GM12875 (cell line): ENCODE measurements around the gene AMDHD2.
"Not testable (repeated sequence)": the region's sequence is repeated elsewhere in the genome, so short reads cannot be mapped to it uniquely, and the experiment has no call there.

Source experiments
- H3K4me3 ChIP-seq: one replicate; pipeline ENCODE4 v1.5.1; 2011; ENCODE audit warnings: low read depth, low read length, control low read depth
- CTCF ChIP-seq: IDR thresholded peaks from 2 replicates; pipeline ENCODE4 v1.5.1; 2011; ENCODE audit warnings: low read depth, mild to moderate bottlenecking, control low read depth, inconsistent platforms, low read length, moderate library complexity, borderline replicate concordance; ENCODE audit not compliant: insufficient read depth

The AMDHD2 gene

GRCh38 chr16:2477327-2477726 lies 42.8 kb upstream of the AMDHD2 start:
- no peak for TF ChIP-seq CTCF
- no peak overlapping the region for H3K4me3 ChIP-seq

- no peak for TF ChIP-seq CTCF
- H3K4me3 ChIP-seq: no peak overlapping the region
Measured at GRCh38 chr16:2478279-2478678, 41.9 kb upstream of the AMDHD2 start.

GRCh38 chr16:2479996-2480395 lies 40.2 kb upstream of the AMDHD2 start:
- H3K4me3 ChIP-seq: not testable (repeated sequence)

GRCh38 chr16:2480948-2481347 lies 39.2 kb upstream of the AMDHD2 start:
- TF ChIP-seq CTCF: no peak
- H3K4me3 ChIP-seq: no peak overlapping the region

- no peak for TF ChIP-seq CTCF
- no peak overlapping the region for H3K4me3 ChIP-seq
Measured at GRCh38 chr16:2481676-2482075, 38.5 kb upstream of the AMDHD2 start.

GRCh38 chr16:2482249-2482648 lies 37.9 kb upstream of the AMDHD2 start:
- no peak for TF ChIP-seq CTCF
- no peak overlapping the region for H3K4me3 ChIP-seq

- TF ChIP-seq CTCF: no peak
- H3K4me3 ChIP-seq: no peak overlapping the region
Measured at GRCh38 chr16:2482708-2483534, 37.2 kb upstream of the AMDHD2 start.
